Transverse colon (tissue), 4 donors: ENCODE measurements around the gene SLC39A11. TPM values are rescaled to one million over a fixed set of nuclear protein-coding genes. Genes with fewer than 3 reads are reported as not detected.
"Not testable (repeated sequence)": the region's sequence is repeated elsewhere in the genome, so short reads cannot be mapped to it uniquely, and the experiment has no call there.

ENCODE experiments used
- DNase-seq: peaks from one replicate; pipeline ENCODE4 v3.0.0-alpha.2; 2019
- H3K27ac ChIP-seq, 4 donors: fragments of 200-600 bp; sonication (generic); 2 replicates each; pipeline ENCODE4 v1.5.1; 2016 to 2018; ENCODE audit warnings: inconsistent platforms in 4 of 4
- H3K27me3 ChIP-seq: fragments of 200-600 bp; sonication (generic); 2 replicates; pipeline ENCODE4 v1.5.1; 2017; ENCODE audit warnings: inconsistent platforms
- H3K36me3 ChIP-seq, 4 donors: fragments of 200-600 bp; sonication (generic); 2 replicates each; pipeline ENCODE4 v1.5.1; 2017 to 2019; ENCODE audit warnings: inconsistent platforms in 4 of 4
- H3K4me1 ChIP-seq, 4 donors: fragments of 200-600 bp; sonication (generic); 2 replicates each; pipeline ENCODE4 v1.5.1; 2017 to 2020; ENCODE audit warnings: inconsistent platforms in 4 of 4
- H3K4me3 ChIP-seq, 4 donors: fragments of 200-600 bp; sonication (generic); 1 replicate in 1 of 4; 2 replicates in 3 of 4; pipeline versions ENCODE4 v1.5.1 to v1.6.1; 2017 to 2019; ENCODE audit warnings: inconsistent platforms in 4 of 4
- H3K9me3 ChIP-seq, 2 donors: fragments of 200-600 bp; sonication (generic); 2 replicates each; pipeline ENCODE4 v1.5.1; 2017 to 2019; ENCODE audit warnings: inconsistent platforms in 2 of 2
- EP300 ChIP-seq: sonication (generic); formaldehyde crosslinking; IDR thresholded peaks from one replicate; pipeline ENCODE4 v1.6.1; 2017; ENCODE audit warnings: antibody characterized with exemption, low read depth
- POLR2A ChIP-seq: fragments of 450-650 bp; IDR thresholded peaks from one replicate; pipeline ENCODE4 v1.6.1; 2016; ENCODE audit warnings: antibody characterized with exemption, mild to moderate bottlenecking, moderate library complexity
- POLR2AphosphoS5 ChIP-seq, 3 donors: sonication (generic); formaldehyde crosslinking; IDR thresholded peaks; one replicate each; pipeline ENCODE4 v1.6.1; 2016; ENCODE audit warnings: antibody characterized with exemption in 3 of 3
- WGBS, 2 donors: methylation state at CpG; one replicate each; pipeline ENCODE4 v1.1.5; 2018; ENCODE audit warnings: low coverage in 1 of 2; 5-methylcytosine and 5-hydroxymethylcytosine counted together
- in situ Hi-C, 4 donors: fragments of 200-750 bp; cut with MboI; loops; one replicate each; pipeline versions ENCODE4 v1.15.0 to v1.15.1; 2017; ENCODE audit warnings: low sequenced_read_pairs in 3 of 4, low pct_ligation_motif_present in 1 of 4, low pct_unique_long_range_greater_than_20kb in 1 of 4
- intact Hi-C: fragments of 100-400 bp; cut with DNase I; formaldehyde crosslinking; loops from one replicate; pipeline ENCODE4 v1.15.1; 2023; ENCODE audit warnings: low total_unique reads
- total RNA-seq, 4 donors: library from RNA; depleted of rRNA; stranded (reverse); fragments of >200 nt; gene quantifications; one replicate each; pipeline ENCODE4 v1.1.0, GENCODE V29; 2016
- TF ChIP-seq, protein P1 (sequence below), 5 experiments: fragments of 200-600 bp in 3 of 5; fragments of 450-650 bp in 2 of 5; sonication (generic) in 3 of 5; IDR thresholded peaks; 1 replicate in 2 of 5; 2 replicates in 3 of 5; pipeline ENCODE4 v1.5.1; 2016 to 2017; ENCODE audit warnings: antibody characterized with exemption in 5 of 5, inconsistent platforms in 3 of 5, mild to moderate bottlenecking in 2 of 5, moderate library complexity in 1 of 5

The SLC39A11 gene
- total RNA-seq, 4 donors from 2014 or later: 20.7 to 49.7 (median 33.3) TPM

DNA sequence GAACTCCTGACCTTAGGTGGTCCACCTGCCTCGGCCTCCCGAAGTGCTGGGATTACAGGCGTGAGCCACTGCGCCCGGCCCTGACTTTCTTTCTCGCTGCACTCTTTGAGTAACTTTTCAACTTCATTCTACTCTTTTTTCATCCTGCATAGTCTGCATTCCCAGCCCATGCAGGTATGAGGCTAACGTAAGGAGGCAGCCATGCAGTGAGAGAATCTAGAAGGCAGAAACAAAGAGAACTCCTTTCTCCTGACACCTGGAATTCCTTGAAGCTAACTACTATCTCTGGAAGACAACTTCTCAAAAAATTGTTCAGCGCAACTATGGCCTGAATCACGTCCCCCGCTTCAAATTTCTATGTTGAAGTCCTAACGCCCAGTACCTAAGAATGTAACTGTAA lies 152.0 kb downstream of the SLC39A11 start:
- intact Hi-C loops: no loop called here
- in situ Hi-C loops: no loop called here
- no peak for DNase-seq
- Histone ChIP-seq H3K36me3 (no peaks in the 10 kb centered on the region), H3K27ac (no peak overlapping the region), H3K27me3 (no peaks in the 10 kb centered on the region), H3K4me1 (no peaks in the 10 kb centered on the region), H3K4me3 (no peak overlapping the region), H3K9me3 (no peaks in the 10 kb centered on the region)
- no peak for TF ChIP-seq POLR2A
- no peak for TF ChIP-seq EP300
- TF ChIP-seq POLR2AphosphoS5 (IDR thresholded peaks at IDR 0.05): no peak
- TF ChIP-seq, protein P1, sequence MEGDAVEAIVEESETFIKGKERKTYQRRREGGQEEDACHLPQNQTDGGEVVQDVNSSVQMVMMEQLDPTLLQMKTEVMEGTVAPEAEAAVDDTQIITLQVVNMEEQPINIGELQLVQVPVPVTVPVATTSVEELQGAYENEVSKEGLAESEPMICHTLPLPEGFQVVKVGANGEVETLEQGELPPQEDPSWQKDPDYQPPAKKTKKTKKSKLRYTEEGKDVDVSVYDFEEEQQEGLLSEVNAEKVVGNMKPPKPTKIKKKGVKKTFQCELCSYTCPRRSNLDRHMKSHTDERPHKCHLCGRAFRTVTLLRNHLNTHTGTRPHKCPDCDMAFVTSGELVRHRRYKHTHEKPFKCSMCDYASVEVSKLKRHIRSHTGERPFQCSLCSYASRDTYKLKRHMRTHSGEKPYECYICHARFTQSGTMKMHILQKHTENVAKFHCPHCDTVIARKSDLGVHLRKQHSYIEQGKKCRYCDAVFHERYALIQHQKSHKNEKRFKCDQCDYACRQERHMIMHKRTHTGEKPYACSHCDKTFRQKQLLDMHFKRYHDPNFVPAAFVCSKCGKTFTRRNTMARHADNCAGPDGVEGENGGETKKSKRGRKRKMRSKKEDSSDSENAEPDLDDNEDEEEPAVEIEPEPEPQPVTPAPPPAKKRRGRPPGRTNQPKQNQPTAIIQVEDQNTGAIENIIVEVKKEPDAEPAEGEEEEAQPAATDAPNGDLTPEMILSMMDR (IDR thresholded peaks at IDR 0.05): no peak
- WGBS, 2 donors: 95 to 98% methylated on average over 7 to 11 of the region's 11 CpGs

DNA sequence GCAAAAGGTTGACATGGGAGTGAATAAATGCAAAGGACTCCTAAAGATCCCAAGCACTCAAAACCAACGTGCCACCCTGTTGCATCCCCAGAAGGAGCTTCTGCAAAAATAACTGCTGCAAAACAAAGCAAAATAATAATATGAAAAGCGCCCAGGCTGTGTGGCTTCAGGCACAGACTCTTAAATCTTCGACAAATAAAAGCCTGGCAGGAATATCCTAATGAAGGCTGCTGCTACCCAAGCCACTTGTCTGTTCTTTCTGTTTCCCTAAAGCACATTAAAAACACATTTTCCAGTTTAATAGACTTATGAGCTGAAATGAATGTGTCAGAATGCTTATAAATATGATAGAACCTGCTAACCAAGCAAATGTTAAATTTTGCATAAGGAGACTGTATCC lies 154.0 kb downstream of the SLC39A11 start:
- H3K36me3 ChIP-seq: no peaks in the 10 kb centered on the region
- DNase-seq: no peak
- H3K9me3 ChIP-seq: no peaks in the 10 kb centered on the region
- in situ Hi-C loops (no loop called here), intact Hi-C loops (no loop called here)
- WGBS, 2 donors: 83 to 89% methylated on average over 1 to 3 of the region's 3 CpGs
- no peak overlapping the region for H3K27ac ChIP-seq
- TF ChIP-seq POLR2A: no peak
- TF ChIP-seq, protein P1 (IDR thresholded peaks at IDR 0.05): no peak
- no peak for TF ChIP-seq EP300
- no peak for TF ChIP-seq POLR2AphosphoS5 (IDR thresholded peaks at IDR 0.05)
- H3K27me3 ChIP-seq: no peaks in the 10 kb centered on the region
- H3K4me3 ChIP-seq: no peak overlapping the region
- no peaks in the 10 kb centered on the region for H3K4me1 ChIP-seq

DNA sequence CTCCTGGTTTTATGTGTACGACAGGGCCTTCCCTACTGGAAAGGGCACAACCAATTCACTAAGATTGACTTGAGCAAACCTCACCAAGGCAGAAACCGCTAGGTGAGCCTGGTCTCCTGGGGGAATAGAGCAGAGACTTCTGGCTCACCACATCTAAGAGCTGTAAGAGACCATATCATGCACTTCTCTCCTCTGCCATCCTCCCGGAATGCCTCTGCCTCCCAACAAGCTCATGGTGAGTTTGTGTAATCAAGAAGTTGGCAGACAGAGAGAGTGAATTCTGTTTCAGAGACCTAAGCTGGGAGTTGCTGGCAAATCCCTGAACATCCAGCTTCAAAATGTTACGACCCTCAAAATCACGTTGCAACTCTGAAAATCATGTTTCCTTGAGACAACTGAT lies 154.8 kb downstream of the SLC39A11 start:
- no peaks in the 10 kb centered on the region for H3K27me3 ChIP-seq
- 72 to 76% methylated on average over 2 to 5 of the region's 5 CpGs for WGBS, 2 donors

DNA sequence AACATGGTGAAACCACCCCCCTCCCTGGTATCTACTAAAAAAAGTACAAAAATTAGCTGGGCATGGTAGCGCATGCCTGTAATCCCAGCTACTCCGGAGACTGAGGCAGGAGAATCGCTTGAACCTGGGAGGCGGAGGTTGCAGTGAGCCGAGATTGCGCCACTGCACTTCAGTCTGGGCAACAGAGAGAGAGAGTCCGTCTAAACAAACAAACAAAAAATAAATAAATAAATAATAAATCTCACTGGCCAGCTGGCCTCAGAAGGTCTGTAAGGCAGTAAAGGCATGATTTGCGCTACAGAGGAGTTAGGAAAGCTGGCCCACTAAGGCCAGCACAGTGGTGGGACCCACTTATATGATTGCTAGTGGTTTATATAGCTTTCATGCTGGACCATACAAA lies 155.2 kb downstream of the SLC39A11 start:
- intact Hi-C loops, H3K27me3 ChIP-seq, H3K4me3 ChIP-seq, DNase-seq, H3K27ac ChIP-seq, H3K9me3 ChIP-seq, in situ Hi-C loops, H3K4me1 ChIP-seq, H3K36me3 ChIP-seq: not testable (repeated sequence)
- 83% methylated on average over 2 to 8 of the region's 8 CpGs for WGBS, 2 donors

More for the DNA sequence above, 154.8 kb downstream of the SLC39A11 start:
- no peak for DNase-seq
- Histone ChIP-seq H3K4me1 (no peaks in the 10 kb centered on the region), H3K9me3 (no peaks in the 10 kb centered on the region), H3K27ac (no peak overlapping the region), H3K4me3 (no peak overlapping the region), H3K36me3 (no peaks in the 10 kb centered on the region)
- TF ChIP-seq POLR2A: no peak
- TF ChIP-seq EP300: no peak
- no peak for TF ChIP-seq POLR2AphosphoS5 (IDR thresholded peaks at IDR 0.05)
- TF ChIP-seq, protein P1 (IDR thresholded peaks at IDR 0.05): no peak
- in situ Hi-C loops: no loop called here
- intact Hi-C loops: no loop called here

DNA sequence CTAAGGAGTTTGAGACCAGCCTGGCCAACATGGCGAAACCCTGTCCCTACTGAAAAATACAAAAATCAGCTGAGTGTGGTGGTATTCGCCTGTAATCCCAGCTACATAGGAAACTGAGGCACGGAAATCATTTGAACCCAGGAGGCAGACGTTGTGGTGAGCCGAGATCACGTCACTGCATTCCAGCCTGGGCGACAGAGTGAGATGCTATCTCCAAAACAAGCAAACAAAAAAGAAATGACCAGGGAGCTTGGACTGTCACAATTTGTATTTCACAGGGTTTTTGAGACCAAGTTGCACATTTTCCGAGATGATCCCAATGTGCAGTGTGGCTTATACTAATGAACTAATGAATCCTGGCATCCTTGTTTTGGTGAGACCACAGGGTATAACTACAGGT lies 156.5 kb downstream of the SLC39A11 start:
- DNase-seq: no peak
- Histone ChIP-seq H3K27ac (no peak overlapping the region), H3K36me3 (no peaks in the 10 kb centered on the region), H3K4me1 (no peaks in the 10 kb centered on the region), H3K9me3 (no peaks in the 10 kb centered on the region), H3K4me3 (no peak overlapping the region), H3K27me3 (no peaks in the 10 kb centered on the region)
- TF ChIP-seq EP300 (no peak), POLR2AphosphoS5 (IDR thresholded peaks at IDR 0.05) (no peak), POLR2A (no peak)
- TF ChIP-seq, protein P1 (IDR thresholded peaks at IDR 0.05): no peak
- in situ Hi-C loops (no loop called here), intact Hi-C loops (no loop called here)
- WGBS, 2 donors: 96 to 100% methylated on average over 1 to 8 of the region's 8 CpGs
